Measurements from ENCODE around the gene PGRMC1. TPM values are rescaled to one million over a fixed set of nuclear protein-coding genes. Genes with fewer than 3 reads are reported as not detected.

PGRMC1 gene
- total RNA-seq, 2 experiments from 2014 or later, result 14.9 to 16.0 TPM

DNA sequence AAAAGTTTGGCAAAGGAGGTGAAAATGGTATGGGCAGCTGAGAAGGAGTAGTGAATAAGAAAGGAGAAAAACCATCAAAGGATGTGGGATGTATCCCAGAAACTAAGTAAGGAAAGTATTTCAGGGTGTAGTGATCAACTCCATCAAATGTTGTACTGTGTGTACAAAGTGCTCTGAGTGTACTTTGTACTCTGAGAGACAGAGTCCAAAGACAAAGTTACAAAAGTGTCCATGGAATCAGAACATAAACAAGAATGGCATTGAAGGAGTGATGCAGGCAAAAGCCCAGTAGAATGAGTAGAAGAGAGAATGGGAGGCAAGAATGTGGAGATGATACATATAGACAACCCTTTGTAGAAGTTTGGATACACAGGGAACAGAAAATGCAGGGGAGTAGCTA, 12.3 kb upstream of the PGRMC1 start:
- no peak overlapping the region for H3K4me3 Mint-ChIP-seq

DNA sequence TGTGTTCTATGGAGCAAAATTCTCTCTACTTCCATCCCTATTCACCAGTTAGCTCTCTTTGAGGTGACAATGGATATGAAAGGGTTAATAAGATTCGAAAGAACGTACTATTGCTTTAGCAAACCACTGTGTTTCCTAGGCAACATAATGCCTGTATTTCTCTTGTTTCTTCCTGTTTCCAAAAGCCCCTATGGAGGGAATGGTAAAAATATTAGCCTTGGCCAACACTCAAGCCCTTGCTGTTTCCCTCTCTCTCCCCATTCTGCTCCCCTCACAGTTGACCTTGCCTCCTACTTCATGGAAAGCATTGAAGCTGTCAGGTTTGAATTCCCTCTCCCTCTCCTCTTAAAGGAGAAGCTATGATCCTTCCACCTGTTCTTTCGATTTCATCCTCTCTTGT, 9.6 kb upstream of the PGRMC1 start:
- POLR2A ChIA-PET, result no interaction called here
- no peaks in the 10 kb centered on the region for H3K4me1 ChIP-seq (ENCODE audit: insufficient read depth, low read length)
- intact Hi-C loops (cut with DNase I, micrococcal nuclease), result no loop called here
- CTCF ChIA-PET, result no interaction called here
- TF ChIP-seq, protein P1, sequence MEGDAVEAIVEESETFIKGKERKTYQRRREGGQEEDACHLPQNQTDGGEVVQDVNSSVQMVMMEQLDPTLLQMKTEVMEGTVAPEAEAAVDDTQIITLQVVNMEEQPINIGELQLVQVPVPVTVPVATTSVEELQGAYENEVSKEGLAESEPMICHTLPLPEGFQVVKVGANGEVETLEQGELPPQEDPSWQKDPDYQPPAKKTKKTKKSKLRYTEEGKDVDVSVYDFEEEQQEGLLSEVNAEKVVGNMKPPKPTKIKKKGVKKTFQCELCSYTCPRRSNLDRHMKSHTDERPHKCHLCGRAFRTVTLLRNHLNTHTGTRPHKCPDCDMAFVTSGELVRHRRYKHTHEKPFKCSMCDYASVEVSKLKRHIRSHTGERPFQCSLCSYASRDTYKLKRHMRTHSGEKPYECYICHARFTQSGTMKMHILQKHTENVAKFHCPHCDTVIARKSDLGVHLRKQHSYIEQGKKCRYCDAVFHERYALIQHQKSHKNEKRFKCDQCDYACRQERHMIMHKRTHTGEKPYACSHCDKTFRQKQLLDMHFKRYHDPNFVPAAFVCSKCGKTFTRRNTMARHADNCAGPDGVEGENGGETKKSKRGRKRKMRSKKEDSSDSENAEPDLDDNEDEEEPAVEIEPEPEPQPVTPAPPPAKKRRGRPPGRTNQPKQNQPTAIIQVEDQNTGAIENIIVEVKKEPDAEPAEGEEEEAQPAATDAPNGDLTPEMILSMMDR (IDR thresholded peaks at IDR 0.05), result no peak
- H3K27me3 ChIP-seq (ENCODE audit: control insufficient read depth in 1 of 2, insufficient read depth in 2 of 2, low read length in 2 of 2), result no peaks in the 10 kb centered on the region
- no peaks in the 10 kb centered on the region for H3K9me3 ChIP-seq (ENCODE audit: control insufficient read depth in 1 of 2, insufficient read depth in 1 of 2, low read length in 2 of 2)
- H3K4me3 ChIP-seq (ENCODE audit: low read length), result no peak overlapping the region
- H3K9me3 Mint-ChIP-seq, result no peaks in the 10 kb centered on the region
- H3K27ac ChIP-seq (ENCODE audit: low read depth in 1 of 2, low read length in 2 of 2), result no peak overlapping the region
- no peak for DNase-seq
- H3K27me3 Mint-ChIP-seq, result peaks cover 30% of the 10 kb centered on the region
- no peak overlapping the region for H3K27ac Mint-ChIP-seq
- no peaks in the 10 kb centered on the region for H3K36me3 Mint-ChIP-seq (ENCODE audit: low read depth)
- H3K4me1 Mint-ChIP-seq (ENCODE audit: low read depth), result no peaks in the 10 kb centered on the region
- no peak overlapping the region for H3K4me3 Mint-ChIP-seq
- H3K36me3 ChIP-seq (ENCODE audit: insufficient read depth, low read length), result no peaks in the 10 kb centered on the region
- ATAC-seq (ENCODE audit: poor library complexity), result no peak

More for the DNA sequence above, 12.3 kb upstream of the PGRMC1 start:
- Mint-ChIP-seq H3K4me1 (ENCODE audit: low read depth) (no peaks in the 10 kb centered on the region), H3K36me3 (ENCODE audit: low read depth) (no peaks in the 10 kb centered on the region), H3K27me3 (peaks cover 28% of the 10 kb centered on the region), H3K9me3 (no peaks in the 10 kb centered on the region), H3K27ac (no peak overlapping the region)
- Histone ChIP-seq H3K27me3 (ENCODE audit: control insufficient read depth in 1 of 2, insufficient read depth in 2 of 2, low read length in 2 of 2) (no peaks in the 10 kb centered on the region), H3K9me3 (ENCODE audit: control insufficient read depth in 1 of 2, insufficient read depth in 1 of 2, low read length in 2 of 2) (no peaks in the 10 kb centered on the region), H3K36me3 (ENCODE audit: insufficient read depth, low read length) (no peaks in the 10 kb centered on the region), H3K27ac (ENCODE audit: low read depth in 1 of 2, low read length in 2 of 2) (no peak overlapping the region), H3K4me3 (ENCODE audit: low read length) (no peak overlapping the region), H3K4me1 (ENCODE audit: insufficient read depth, low read length) (no peaks in the 10 kb centered on the region)
- DNase-seq, result no peak
- POLR2A ChIA-PET, result no interaction called here
- CTCF ChIA-PET, result no interaction called here
- ATAC-seq (ENCODE audit: poor library complexity), result no peak
- intact Hi-C loops (cut with DNase I, micrococcal nuclease), result no loop called here
- TF ChIP-seq, protein P1 (IDR thresholded peaks at IDR 0.05), result no peak

DNA sequence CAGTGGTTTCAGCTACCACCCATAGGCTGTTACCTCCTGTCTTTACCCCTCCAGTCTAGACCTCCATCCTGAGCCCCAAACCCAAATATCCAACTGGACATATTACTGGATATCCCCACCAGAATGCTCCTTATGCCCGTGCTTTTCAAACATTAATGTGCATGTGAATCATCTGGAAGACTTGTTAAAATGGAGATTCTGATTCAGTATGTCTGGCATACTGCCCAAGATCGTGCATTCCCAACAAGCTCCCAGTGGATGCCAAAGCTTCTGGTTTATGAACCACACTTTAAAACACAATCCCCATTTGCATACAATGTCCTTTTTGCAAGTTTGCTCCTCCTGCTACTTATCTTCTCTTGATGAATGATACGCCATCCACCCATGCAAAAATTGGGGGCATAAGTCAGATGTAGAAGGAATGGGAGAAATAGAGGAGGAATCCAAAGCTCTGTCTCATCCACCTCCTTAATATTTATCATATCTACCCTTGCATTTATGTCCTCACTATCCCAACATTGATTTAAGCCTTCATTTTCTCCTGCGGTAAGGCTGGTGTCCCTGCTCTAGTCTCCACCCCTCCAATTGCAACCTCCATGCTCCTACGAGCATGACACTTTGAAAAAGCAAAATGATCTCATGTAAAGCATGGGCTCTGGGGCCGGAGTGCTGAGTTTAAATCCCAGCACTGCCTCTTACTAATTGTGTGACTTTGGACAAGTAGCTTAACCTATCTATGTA, 7.4 kb upstream of the PGRMC1 start:
- POLR2A ChIA-PET, result interaction anchor here (1.3 kb wide), 1 partner anchor 8 kb away, joined by 3 read pairs; the partner anchor contains the start of gene PGRMC1
- TF ChIP-seq, protein P1 (IDR thresholded peaks at IDR 0.05), result no peak
- no peaks in the 10 kb centered on the region for H3K4me1 ChIP-seq (ENCODE audit: insufficient read depth, low read length)
- Mint-ChIP-seq H3K4me3 (no peak overlapping the region), H3K9me3 (no peaks in the 10 kb centered on the region), H3K36me3 (ENCODE audit: low read depth) (no peaks in the 10 kb centered on the region), H3K27ac (no peak overlapping the region), H3K27me3 (peaks cover 28% of the 10 kb centered on the region), H3K4me1 (ENCODE audit: low read depth) (no peaks in the 10 kb centered on the region)
- intact Hi-C loops (cut with DNase I, micrococcal nuclease), result no loop called here
- H3K36me3 ChIP-seq (ENCODE audit: insufficient read depth, low read length), result no peaks in the 10 kb centered on the region
- H3K9me3 ChIP-seq (ENCODE audit: control insufficient read depth in 1 of 2, insufficient read depth in 1 of 2, low read length in 2 of 2), result no peaks in the 10 kb centered on the region
- no peak overlapping the region for H3K4me3 ChIP-seq (ENCODE audit: low read length)
- ATAC-seq (ENCODE audit: poor library complexity), result no peak
- no peak overlapping the region for H3K27ac ChIP-seq (ENCODE audit: low read depth in 1 of 2, low read length in 2 of 2)
- no peaks in the 10 kb centered on the region for H3K27me3 ChIP-seq (ENCODE audit: control insufficient read depth in 1 of 2, insufficient read depth in 2 of 2, low read length in 2 of 2)
- DNase-seq, result no peak
- CTCF ChIA-PET, result no interaction called here
